PC-3 (cell line): Measurements from ENCODE around the gene SNX8. TPM values are rescaled to one million over a fixed set of nuclear protein-coding genes. Genes with fewer than 3 reads are reported as not detected.
A peak's percentile ranks its signal among the peaks of the same experiment; 100 is the strongest.

ENCODE experiments used
- ATAC-seq: fragments of 200-7000 bp; cut with Tn5 transposase; 2 replicates; pipeline ENCODE4 v1.9.1; 2020; ENCODE audit warnings: mild to moderate bottlenecking, moderate library complexity
- Bru-seq: library from RNA; stranded (reverse); fragments of 400-500 nt; gene quantifications from one replicate; lab custom pipeline; 2021; lab: Mats Ljungman, UMichigan
- BruChase-seq, 2 experiments: library from RNA; stranded (reverse); fragments of 400-500 nt; gene quantifications; one replicate each; lab custom pipeline; 2021; lab: Mats Ljungman, UMichigan
- BruUV-seq: library from RNA; stranded (reverse); fragments of 400-500 nt; replicated peaks from 2 replicates; lab custom pipeline; 2021; lab: Mats Ljungman, UMichigan
- CTCF ChIA-PET: fragments of 300-600 bp; sonication (Branson Sonifier 250); formaldehyde crosslinking; loops from one replicate; lab custom pipeline; 2022; ENCODE audit warnings: antibody characterized with exemption; lab: Charles Lee
- POLR2A ChIA-PET: fragments of 300-600 bp; sonication (Branson Sonifier 250); formaldehyde crosslinking; loops from one replicate; lab custom pipeline; 2022; ENCODE audit warnings: antibody characterized with exemption; ENCODE audit not compliant: unreplicated experiment; lab: Charles Lee
- DNase-seq: peaks from one replicate; pipeline ENCODE4 v3.0.0-alpha.2; 2015
- H2AFZ ChIP-seq: fragments of 300-600 bp; sonication (generic); 2 replicates; pipeline ENCODE4 v1.6.0; 2016; ENCODE audit warnings: antibody characterized with exemption, low read length
- H3F3A ChIP-seq: fragments of 300-600 bp; sonication (generic); one replicate; pipeline ENCODE4 v1.6.0; 2017; ENCODE audit warnings: antibody characterized with exemption, low read length, control low read depth, mild to moderate bottlenecking; ENCODE audit not compliant: unreplicated experiment
- H3K27ac ChIP-seq: fragments of 300-600 bp; sonication (generic); 2 replicates; pipeline ENCODE4 v1.5.1; 2016; ENCODE audit warnings: mild to moderate bottlenecking, low read length
- H3K27me3 ChIP-seq: fragments of 300-600 bp; sonication (generic); 2 replicates; pipeline ENCODE4 v1.6.1; 2016; ENCODE audit warnings: low read length, mixed read lengths
- H3K36me3 ChIP-seq: fragments of 300-600 bp; sonication (generic); 2 replicates; pipeline ENCODE4 v1.6.1; 2016; ENCODE audit warnings: low read depth, mixed run types, low read length, mixed read lengths
- H3K4me1 ChIP-seq: fragments of 300-600 bp; sonication (generic); 2 replicates; pipeline ENCODE4 v1.5.1; 2016; ENCODE audit warnings: low read length; ENCODE audit not compliant: insufficient read depth
- H3K4me2 ChIP-seq: fragments of 300-600 bp; sonication (generic); 2 replicates; pipeline ENCODE4 v1.6.0; 2016; ENCODE audit warnings: low read length
- H3K4me3 ChIP-seq: fragments of 300-600 bp; sonication (generic); 2 replicates; pipeline ENCODE4 v1.5.1; 2016; ENCODE audit warnings: mild to moderate bottlenecking, low read length, mixed read lengths
- H3K79me2 ChIP-seq: fragments of 300-600 bp; sonication (generic); 2 replicates; pipeline ENCODE4 v1.6.1; 2017; ENCODE audit warnings: low read length, mixed read lengths
- H3K9ac ChIP-seq: fragments of 300-600 bp; sonication (generic); 2 replicates; pipeline ENCODE4 v1.6.0; 2016; ENCODE audit warnings: mild to moderate bottlenecking, low read length
- H3K9me2 ChIP-seq: fragments of 300-600 bp; sonication (generic); replicated peaks from 2 replicates; pipeline ENCODE4 v1.6.1; 2016; ENCODE audit warnings: mixed run types, low read length, mixed read lengths
- H3K9me3 ChIP-seq: fragments of 300-600 bp; sonication (generic); 2 replicates; pipeline ENCODE4 v1.6.1; 2016; ENCODE audit warnings: low read length, mixed read lengths
- H4K20me1 ChIP-seq: fragments of 300-600 bp; sonication (generic); 2 replicates; pipeline ENCODE4 v1.6.1; 2016; ENCODE audit warnings: low read length, mixed read lengths
- EZH2 ChIP-seq: fragments of 300-600 bp; sonication (generic); IDR thresholded peaks from one replicate; pipeline ENCODE4 v1.6.1; 2017; ENCODE audit warnings: antibody characterized with exemption, mild to moderate bottlenecking, low read length; ENCODE audit not compliant: unreplicated experiment
- EZH2phosphoT487 ChIP-seq: fragments of 300-600 bp; sonication (generic); IDR thresholded peaks from 2 replicates; pipeline ENCODE4 v1.6.1; 2018; ENCODE audit warnings: mild to moderate bottlenecking, antibody characterized with exemption, low read length, borderline replicate concordance
- intact Hi-C: fragments of 100-400 bp; cut with micrococcal nuclease; formaldehyde crosslinking; loops from 2 replicates; pipeline ENCODE4 v1.9.0; 2023
- long read RNA-seq: library from polyadenylated mRNA; unstranded; transcript quantifications from one replicate; pipeline ENCODE4 v2.0.0, GENCODE V29; 2021; ENCODE audit not compliant: unreplicated experiment
- total RNA-seq: library from RNA; depleted of rRNA; stranded (reverse); fragments of >200 nt; gene quantifications from 2 replicates; pipeline ENCODE4 v1.2.3, GENCODE V29; 2014; rRNA removed
- TF ChIP-seq, protein P1 (sequence below): fragments of 300-600 bp; sonication (generic); conservative IDR thresholded peaks from 2 replicates; pipeline ENCODE4 v1.5.1; 2017; ENCODE audit warnings: antibody characterized with exemption, low read depth, mild to moderate bottlenecking, low read length

SNX8 gene, protein sequence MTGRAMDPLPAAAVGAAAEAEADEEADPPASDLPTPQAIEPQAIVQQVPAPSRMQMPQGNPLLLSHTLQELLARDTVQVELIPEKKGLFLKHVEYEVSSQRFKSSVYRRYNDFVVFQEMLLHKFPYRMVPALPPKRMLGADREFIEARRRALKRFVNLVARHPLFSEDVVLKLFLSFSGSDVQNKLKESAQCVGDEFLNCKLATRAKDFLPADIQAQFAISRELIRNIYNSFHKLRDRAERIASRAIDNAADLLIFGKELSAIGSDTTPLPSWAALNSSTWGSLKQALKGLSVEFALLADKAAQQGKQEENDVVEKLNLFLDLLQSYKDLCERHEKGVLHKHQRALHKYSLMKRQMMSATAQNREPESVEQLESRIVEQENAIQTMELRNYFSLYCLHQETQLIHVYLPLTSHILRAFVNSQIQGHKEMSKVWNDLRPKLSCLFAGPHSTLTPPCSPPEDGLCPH
- total RNA-seq (12.3 and 20.5 TPM in 2 replicates), Bru-seq, nascent RNA (percentile 68 among the genes with signal in this experiment), BruChase-seq, experiment 1, labeled RNA remaining after a 6-hour chase (percentile 76 among the genes with signal in this experiment), BruChase-seq, experiment 2, labeled RNA remaining after a 2-hour chase (percentile 72 among the genes with signal in this experiment)
- long read RNA-seq, full-length matches to known transcripts = 33 of 66 reads
- long read RNA-seq, partial matches to known transcripts = 11 of 66 reads
- long read RNA-seq, other reads (novel, unspliced or antisense) = 22 of 66 reads

DNA sequence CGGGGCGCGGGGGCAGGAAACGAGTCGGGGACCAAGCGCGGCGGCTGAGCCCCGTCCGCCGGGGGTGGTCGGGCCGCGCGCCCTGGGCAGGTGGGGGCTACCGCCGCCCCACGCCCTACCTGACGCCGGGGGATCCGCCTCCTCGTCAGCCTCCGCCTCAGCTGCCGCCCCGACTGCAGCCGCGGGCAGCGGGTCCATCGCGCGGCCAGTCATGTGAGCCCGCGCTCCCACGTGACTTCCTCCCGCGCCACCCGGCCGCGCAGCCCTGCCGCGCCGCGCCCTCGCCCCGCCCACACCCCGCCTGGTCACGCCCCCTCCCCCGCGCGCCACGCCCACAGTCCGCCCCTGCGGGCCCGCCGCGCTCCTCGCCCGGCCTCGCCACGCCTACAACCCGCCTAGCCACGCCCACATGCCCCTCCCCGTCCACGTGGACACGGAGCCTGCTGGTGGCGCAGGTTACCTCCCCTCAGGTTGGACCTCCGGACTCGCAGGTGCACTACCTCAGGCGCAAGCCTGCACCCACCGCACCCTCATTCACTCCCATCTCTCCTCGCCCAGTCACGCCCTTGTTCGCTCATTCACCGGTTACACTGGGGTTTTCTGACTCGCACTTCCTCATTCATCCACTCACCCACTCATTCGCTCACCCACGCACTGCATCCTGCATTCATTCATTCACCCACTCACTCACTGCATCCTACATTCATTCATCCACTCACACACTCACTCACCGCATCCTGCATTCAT, at the start of gene SNX8:
Gene SNX8, minus strand, starts transcription at position 233 of the 747 bp plus-strand sequence. Its CDS starts 20 bp downstream, at position 213.
- TF ChIP-seq EZH2phosphoT487 (no peak), EZH2 (no peak)
- TF ChIP-seq, protein P1, sequence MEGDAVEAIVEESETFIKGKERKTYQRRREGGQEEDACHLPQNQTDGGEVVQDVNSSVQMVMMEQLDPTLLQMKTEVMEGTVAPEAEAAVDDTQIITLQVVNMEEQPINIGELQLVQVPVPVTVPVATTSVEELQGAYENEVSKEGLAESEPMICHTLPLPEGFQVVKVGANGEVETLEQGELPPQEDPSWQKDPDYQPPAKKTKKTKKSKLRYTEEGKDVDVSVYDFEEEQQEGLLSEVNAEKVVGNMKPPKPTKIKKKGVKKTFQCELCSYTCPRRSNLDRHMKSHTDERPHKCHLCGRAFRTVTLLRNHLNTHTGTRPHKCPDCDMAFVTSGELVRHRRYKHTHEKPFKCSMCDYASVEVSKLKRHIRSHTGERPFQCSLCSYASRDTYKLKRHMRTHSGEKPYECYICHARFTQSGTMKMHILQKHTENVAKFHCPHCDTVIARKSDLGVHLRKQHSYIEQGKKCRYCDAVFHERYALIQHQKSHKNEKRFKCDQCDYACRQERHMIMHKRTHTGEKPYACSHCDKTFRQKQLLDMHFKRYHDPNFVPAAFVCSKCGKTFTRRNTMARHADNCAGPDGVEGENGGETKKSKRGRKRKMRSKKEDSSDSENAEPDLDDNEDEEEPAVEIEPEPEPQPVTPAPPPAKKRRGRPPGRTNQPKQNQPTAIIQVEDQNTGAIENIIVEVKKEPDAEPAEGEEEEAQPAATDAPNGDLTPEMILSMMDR = no peak
- H3K4me2 ChIP-seq = peak within 1 kb of the TSS; percentile 91
- H3F3A ChIP-seq = no peaks in the 10 kb centered on the region
- no peaks in the 10 kb centered on the region for H3K36me3 ChIP-seq
- no peaks in the 10 kb centered on the region for H3K9me3 ChIP-seq
- H4K20me1 ChIP-seq = no peaks in the 10 kb centered on the region
- CTCF ChIA-PET = no interaction called here
- BruUV-seq = no TSS peak
- ATAC-seq = peak; percentile 78
- peak within 1 kb of the TSS; percentile 92 for H3K4me3 ChIP-seq
- peaks cover 31% of the 10 kb centered on the region for H3K79me2 ChIP-seq
- H3K9ac ChIP-seq = peak within 1 kb of the TSS; percentile 83
- peak; percentile 87 for DNase-seq
- H3K27ac ChIP-seq = 0 out of 2 replicates have a peak within 1 kb of the TSS, but pooled peaks have one; percentile 11
- H3K4me1 ChIP-seq = peaks cover 24% of the 10 kb centered on the region
- intact Hi-C loops = loop anchor here (2.0 to 5.0 kb wide), 2 partner anchors 52 to 66 kb away; no protein-coding TSS in a partner anchor
- H2AFZ ChIP-seq = peak within 1 kb of the TSS; percentile 81
- POLR2A ChIA-PET = no interaction called here
- no peaks in the 10 kb centered on the region for H3K9me2 ChIP-seq
- no peaks in the 10 kb centered on the region for H3K27me3 ChIP-seq

GRCh38 chr7:2362385-2363088, 48.3 kb upstream of the SNX8 start:
- H3K36me3 ChIP-seq = peaks cover 85% of the 10 kb centered on the region
- peaks cover 56% of the 10 kb centered on the region for H4K20me1 ChIP-seq
- no peak for ATAC-seq

More at GRCh38 chr7:2362385-2363088, 48.3 kb upstream of the SNX8 start:
- 0 out of 2 replicates have a peak, but pooled peaks cover 3% of the 10 kb centered on the region for H3K4me1 ChIP-seq
- no peaks in the 10 kb centered on the region for H3K9me3 ChIP-seq
- H3K9me2 ChIP-seq = no peaks in the 10 kb centered on the region
- POLR2A ChIA-PET = no interaction called here
- H2AFZ ChIP-seq = no peak overlapping the region
- H3K27ac ChIP-seq = no peak overlapping the region
- H3F3A ChIP-seq = peaks cover 6% of the 10 kb centered on the region
- intact Hi-C loops = no loop called here
- H3K9ac ChIP-seq = no peak overlapping the region
- peaks cover 76% of the 10 kb centered on the region for H3K79me2 ChIP-seq
- no peaks in the 10 kb centered on the region for H3K27me3 ChIP-seq
- CTCF ChIA-PET = no interaction called here
- DNase-seq = no peak
- no TSS peak for BruUV-seq
- TF ChIP-seq, protein P1 = no peak
- TF ChIP-seq EZH2phosphoT487 (no peak), EZH2 (no peak)
- H3K4me3 ChIP-seq = no peak overlapping the region
- H3K4me2 ChIP-seq = no peak overlapping the region
